Adrenal gland (tissue), 5 donors: ENCODE measurements around the gene PTPMT1.

Source experiments
- CTCF ChIP-seq, 6 experiments: fragments of 450-650 bp in 4 of 6; fragments of 200-600 bp in 2 of 6; sonication (generic) in 1 of 6; IDR thresholded peaks; 1 replicate in 5 of 6; 2 replicates in 1 of 6; pipeline versions ENCODE4 v1.5.1 to v1.8.0; 2016 to 2021; ENCODE audit warnings: antibody characterized with exemption in 6 of 6, mild to moderate bottlenecking in 2 of 6, moderate library complexity in 1 of 6
- POLR2A ChIP-seq, 2 donors: fragments of 450-650 bp; IDR thresholded peaks; one replicate each; pipeline ENCODE4 v1.6.1; 2017; ENCODE audit warnings: antibody characterized with exemption in 2 of 2, mild to moderate bottlenecking in 2 of 2, moderate library complexity in 1 of 2
- donor health status: DM: no; HTN: no; CAD: no.

- TF ChIP-seq CTCF (IDR thresholded peaks at IDR 0.05) = no peak
- TF ChIP-seq POLR2A (IDR thresholded peaks at IDR 0.05) = no peak
These were observed 47.0 kb upstream of the PTPMT1 start for GRCh38 chr11:47518212-47518964.
